Measurements from ENCODE around the gene BICRA. TPM values are rescaled to one million over a fixed set of nuclear protein-coding genes. Genes with fewer than 3 reads are reported as not detected.

BICRA gene
- total and polyA plus RNA-seq, 2 donors from 2014 or later: 3.2 to 14.7 TPM

GRCh38 chr19:47691782-47692181, 82.8 kb downstream of the BICRA start:
- H3K4me1 ChIP-seq (ENCODE audit: control insufficient read depth in 2 of 3, insufficient read depth in 2 of 3, low read depth in 1 of 3, low read length in 3 of 3): no peaks in the 10 kb centered on the region
- intact Hi-C loops (cut with DNase I): loop anchor here (10.0 kb wide), 1 partner anchor 397 kb away; no protein-coding TSS in a partner anchor
- no peak overlapping the region for H3K4me3 ChIP-seq (ENCODE audit: low read length in 3 of 3)
- H3K36me3 ChIP-seq (ENCODE audit: control insufficient read depth in 2 of 3, insufficient read depth in 3 of 3, low read length in 3 of 3): no peaks in the 10 kb centered on the region
- no peaks in the 10 kb centered on the region for H3K27me3 ChIP-seq (ENCODE audit: control insufficient read depth, insufficient read depth, low read length)
- TF ChIP-seq CTCF (IDR thresholded peaks at IDR 0.05; ENCODE audit: borderline replicate concordance, extremely low read depth, insufficient read depth): no peak
- DNase-seq (no peak), FAIRE-seq (no peak)
- H3K9ac ChIP-seq (ENCODE audit: low read length in 3 of 3): no peak overlapping the region
- H3K9me3 ChIP-seq (ENCODE audit: control insufficient read depth in 2 of 3, insufficient read depth in 1 of 3, low read length in 3 of 3): no peaks in the 10 kb centered on the region
- no peak overlapping the region for H3K27ac ChIP-seq (ENCODE audit: low read depth in 2 of 2, low read length in 2 of 2)

- no peaks in the 10 kb centered on the region for H3K36me3 ChIP-seq (ENCODE audit: control insufficient read depth in 2 of 3, insufficient read depth in 3 of 3, low read length in 3 of 3)
- no peak for TF ChIP-seq CTCF (IDR thresholded peaks at IDR 0.05; ENCODE audit: borderline replicate concordance, extremely low read depth, insufficient read depth)
- DNase-seq (no peak), FAIRE-seq (no peak)
- H3K4me1 ChIP-seq (ENCODE audit: control insufficient read depth in 2 of 3, insufficient read depth in 2 of 3, low read depth in 1 of 3, low read length in 3 of 3): peaks cover 0 to 3% (median 0%) of the 10 kb centered on the region in 3 donors
- no peaks in the 10 kb centered on the region for H3K9me3 ChIP-seq (ENCODE audit: control insufficient read depth in 2 of 3, insufficient read depth in 1 of 3, low read length in 3 of 3)
- no peak overlapping the region for H3K4me3 ChIP-seq (ENCODE audit: low read length in 3 of 3)
- H3K27me3 ChIP-seq (ENCODE audit: control insufficient read depth, insufficient read depth, low read length): no peaks in the 10 kb centered on the region
- intact Hi-C loops (cut with DNase I): loop anchor here (10.0 kb wide), 1 partner anchor 399 kb away; no protein-coding TSS in a partner anchor
- no peak overlapping the region for H3K9ac ChIP-seq (ENCODE audit: low read length in 3 of 3)
- no peak overlapping the region for H3K27ac ChIP-seq (ENCODE audit: low read depth in 2 of 2, low read length in 2 of 2)
Measured at GRCh38 chr19:47693489-47693888, 84.6 kb downstream of the BICRA start.

GRCh38 chr19:47693903-47694302, 85.0 kb downstream of the BICRA start:
- FAIRE-seq (no peak), DNase-seq (no peak)
- H3K36me3 ChIP-seq (ENCODE audit: control insufficient read depth in 2 of 3, insufficient read depth in 3 of 3, low read length in 3 of 3): peaks cover 0 to 1% (median 0%) of the 10 kb centered on the region in 3 donors
- no peak overlapping the region for H3K27ac ChIP-seq (ENCODE audit: low read depth in 2 of 2, low read length in 2 of 2)
- intact Hi-C loops (cut with DNase I): loop anchor here (10.0 kb wide), 1 partner anchor 399 kb away; no protein-coding TSS in a partner anchor
- H3K27me3 ChIP-seq (ENCODE audit: control insufficient read depth, insufficient read depth, low read length): no peaks in the 10 kb centered on the region
- H3K9me3 ChIP-seq (ENCODE audit: control insufficient read depth in 2 of 3, insufficient read depth in 1 of 3, low read length in 3 of 3): no peaks in the 10 kb centered on the region
- no peak for TF ChIP-seq CTCF (IDR thresholded peaks at IDR 0.05; ENCODE audit: borderline replicate concordance, extremely low read depth, insufficient read depth)
- no peak overlapping the region for H3K9ac ChIP-seq (ENCODE audit: low read length in 3 of 3)
- H3K4me1 ChIP-seq (ENCODE audit: control insufficient read depth in 2 of 3, insufficient read depth in 2 of 3, low read depth in 1 of 3, low read length in 3 of 3): peaks cover 0 to 3% (median 0%) of the 10 kb centered on the region in 3 donors
- no peak overlapping the region for H3K4me3 ChIP-seq (ENCODE audit: low read length in 3 of 3)
